ENCODE data around the gene BHLHA9.
A peak's percentile ranks its signal among the peaks of the same experiment; 100 is the strongest.

Gene BHLHA9

DNA sequence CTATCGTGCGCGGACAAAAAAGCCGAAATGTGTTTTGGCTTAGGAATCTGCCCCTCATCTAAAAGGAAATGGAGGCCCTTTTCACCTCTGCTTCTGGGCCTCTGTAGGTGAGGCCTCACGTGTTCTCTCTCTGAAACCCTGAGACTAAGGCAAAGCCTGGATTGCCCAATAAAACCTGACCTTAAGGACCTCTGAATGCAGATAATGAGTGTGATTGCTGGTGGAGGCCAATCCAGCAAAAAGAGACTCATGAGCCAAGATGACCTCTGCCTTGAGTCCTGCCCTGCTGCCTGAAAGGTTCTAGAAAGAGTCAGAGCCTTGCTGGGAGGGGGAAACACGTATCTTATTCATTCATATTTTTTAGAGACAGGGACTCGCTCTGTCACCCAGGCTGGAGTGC lies 45.9 kb upstream of the BHLHA9 start:
- Histone ChIP-seq H2AK5ac (ENCODE audit: low read length, severe bottlenecking) (no peak overlapping the region), H3K4ac (ENCODE audit: low read depth in 1 of 2, low read length in 2 of 2) (no peak overlapping the region), H2AFZ (ENCODE audit: low read depth, low read length) (no peak overlapping the region), H3K18ac (ENCODE audit: low read depth in 1 of 2, low read length in 2 of 2) (no peak overlapping the region), H3K36me3 (ENCODE audit: control insufficient read depth in 1 of 2, insufficient read depth in 2 of 2, low read depth in 1 of 2, low read length in 2 of 2) (no peaks in the 10 kb centered on the region), H2BK15ac (ENCODE audit: low read depth, poor library complexity, severe bottlenecking) (no peak overlapping the region), H3K4me3 (ENCODE audit: insufficient read depth in 1 of 2, low read depth in 1 of 2, low read length in 2 of 2) (no peak overlapping the region), H4K91ac (ENCODE audit: low read length) (no peak overlapping the region), H2BK12ac (ENCODE audit: low read length in 2 of 2) (no peak overlapping the region), H3K14ac (ENCODE audit: low read length in 2 of 2) (no peak overlapping the region), H3K9me3 (ENCODE audit: control insufficient read depth, low read length) (peaks cover 7% of the 10 kb centered on the region), H3K9ac (ENCODE audit: low read length) (no peak overlapping the region), H2BK5ac (ENCODE audit: low read depth, low read length, poor library complexity, severe bottlenecking) (no peak overlapping the region), H3K27ac (ENCODE audit: low read length, poor library complexity, severe bottlenecking) (no peak overlapping the region), H3K27me3 (ENCODE audit: control insufficient read depth in 1 of 2, insufficient read depth in 1 of 2, low read length in 2 of 2) (peaks cover 41 to 43% of the 10 kb centered on the region in 2 experiments), H2BK120ac (ENCODE audit: low read depth, low read length) (no peak overlapping the region), H3K4me2 (ENCODE audit: low read length, poor library complexity, severe bottlenecking) (no peak overlapping the region), H4K8ac (ENCODE audit: low read length) (no peak overlapping the region), H3K4me1 (ENCODE audit: control insufficient read depth, insufficient read depth, low read depth, low read length) (peaks cover 12% of the 10 kb centered on the region), H3K23ac (ENCODE audit: low read length in 2 of 2) (no peak overlapping the region), H3K79me1 (replicated peaks; ENCODE audit: low read length, poor library complexity, severe bottlenecking) (no peaks in the 10 kb centered on the region)
- 74% methylated on average over 7 of the region's 7 CpGs for WGBS
- no peak for DNase-seq

DNA sequence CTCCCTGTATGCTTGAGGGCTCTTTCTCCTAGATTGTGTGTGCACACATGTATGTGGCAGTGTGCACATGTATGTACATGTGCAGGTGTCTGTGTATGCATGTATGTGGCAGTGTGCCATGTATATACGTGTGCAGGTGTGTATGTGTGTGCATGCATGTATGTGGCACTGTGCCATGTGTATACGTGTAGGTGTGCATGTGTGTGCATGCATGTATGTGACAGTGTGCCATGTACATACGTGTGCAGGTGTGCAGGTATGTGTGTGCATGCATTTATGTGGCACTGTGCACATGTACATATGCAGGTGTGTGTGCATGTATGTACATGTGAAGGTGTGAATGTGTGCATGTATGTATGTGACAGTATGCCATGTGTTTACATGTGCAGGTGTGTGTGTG lies 43.9 kb upstream of the BHLHA9 start:
- no peaks in the 10 kb centered on the region for H3K79me1 ChIP-seq (replicated peaks; ENCODE audit: low read length, poor library complexity, severe bottlenecking)
- H3K9ac ChIP-seq (ENCODE audit: low read length), result no peak overlapping the region
- H2AK5ac ChIP-seq (ENCODE audit: low read length, severe bottlenecking), result no peak overlapping the region
- H2BK5ac ChIP-seq (ENCODE audit: low read depth, low read length, poor library complexity, severe bottlenecking), result no peak overlapping the region
- H3K4me2 ChIP-seq (ENCODE audit: low read length, poor library complexity, severe bottlenecking), result no peak overlapping the region
- peaks cover 18% of the 10 kb centered on the region for H3K4me1 ChIP-seq (ENCODE audit: control insufficient read depth, insufficient read depth, low read depth, low read length)
- H4K8ac ChIP-seq (ENCODE audit: low read length), result no peak overlapping the region
- H3K27me3 ChIP-seq (ENCODE audit: control insufficient read depth in 1 of 2, insufficient read depth in 1 of 2, low read length in 2 of 2), result peaks cover 41 to 52% of the 10 kb centered on the region in 2 experiments
- DNase-seq, result no peak
- no peak overlapping the region for H3K23ac ChIP-seq (ENCODE audit: low read length in 2 of 2)
- peaks cover 1% of the 10 kb centered on the region for H3K9me3 ChIP-seq (ENCODE audit: control insufficient read depth, low read length)
- no peaks in the 10 kb centered on the region for H3K36me3 ChIP-seq (ENCODE audit: control insufficient read depth in 1 of 2, insufficient read depth in 2 of 2, low read depth in 1 of 2, low read length in 2 of 2)
- H2AFZ ChIP-seq (ENCODE audit: low read depth, low read length), result no peak overlapping the region
- H3K18ac ChIP-seq (ENCODE audit: low read depth in 1 of 2, low read length in 2 of 2), result no peak overlapping the region
- WGBS, result 61% methylated on average over 3 of the region's 3 CpGs
- no peak overlapping the region for H2BK120ac ChIP-seq (ENCODE audit: low read depth, low read length)
- no peak overlapping the region for H3K4me3 ChIP-seq (ENCODE audit: insufficient read depth in 1 of 2, low read depth in 1 of 2, low read length in 2 of 2)
- no peak overlapping the region for H3K14ac ChIP-seq (ENCODE audit: low read length in 2 of 2)
- no peak overlapping the region for H3K27ac ChIP-seq (ENCODE audit: low read length, poor library complexity, severe bottlenecking)
- peak overlapping the region; percentile 16 for H4K91ac ChIP-seq (ENCODE audit: low read length)
- H2BK12ac ChIP-seq (ENCODE audit: low read length in 2 of 2), result no peak overlapping the region
- H3K4ac ChIP-seq (ENCODE audit: low read depth in 1 of 2, low read length in 2 of 2), result no peak overlapping the region
- no peak overlapping the region for H2BK15ac ChIP-seq (ENCODE audit: low read depth, poor library complexity, severe bottlenecking)

DNA sequence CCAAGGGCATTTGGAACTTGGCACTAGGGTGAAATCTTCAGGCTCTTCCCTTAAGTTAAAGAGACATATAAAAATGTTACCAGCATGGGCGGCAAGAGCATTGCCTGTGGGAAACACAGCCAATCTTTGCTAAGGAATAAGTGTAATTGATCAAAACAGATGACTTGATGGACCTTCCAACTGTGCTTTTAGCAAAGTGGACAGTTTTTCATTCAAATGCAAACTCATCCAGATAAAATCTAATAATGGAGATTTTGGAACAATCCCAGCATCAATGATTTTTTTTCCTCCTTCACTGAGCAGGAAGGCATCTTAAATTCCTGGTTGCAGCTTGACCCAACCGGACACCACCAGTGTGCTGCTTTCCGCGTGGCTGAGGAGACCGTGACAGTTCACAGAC lies 42.9 kb upstream of the BHLHA9 start:
- Histone ChIP-seq H4K8ac (ENCODE audit: low read length) (no peak overlapping the region), H3K4ac (ENCODE audit: low read depth in 1 of 2, low read length in 2 of 2) (no peak overlapping the region), H3K4me1 (ENCODE audit: control insufficient read depth, insufficient read depth, low read depth, low read length) (peaks cover 20% of the 10 kb centered on the region), H3K36me3 (ENCODE audit: control insufficient read depth in 1 of 2, insufficient read depth in 2 of 2, low read depth in 1 of 2, low read length in 2 of 2) (no peaks in the 10 kb centered on the region), H3K23ac (ENCODE audit: low read length in 2 of 2) (no peak overlapping the region), H3K4me3 (ENCODE audit: insufficient read depth in 1 of 2, low read depth in 1 of 2, low read length in 2 of 2) (no peak overlapping the region), H2AK5ac (ENCODE audit: low read length, severe bottlenecking) (no peak overlapping the region), H3K4me2 (ENCODE audit: low read length, poor library complexity, severe bottlenecking) (no peak overlapping the region), H3K18ac (ENCODE audit: low read depth in 1 of 2, low read length in 2 of 2) (no peak overlapping the region), H3K79me1 (replicated peaks; ENCODE audit: low read length, poor library complexity, severe bottlenecking) (no peaks in the 10 kb centered on the region), H2BK15ac (ENCODE audit: low read depth, poor library complexity, severe bottlenecking) (no peak overlapping the region), H2AFZ (ENCODE audit: low read depth, low read length) (no peak overlapping the region), H4K91ac (ENCODE audit: low read length) (no peak overlapping the region), H3K9me3 (ENCODE audit: control insufficient read depth, low read length) (no peaks in the 10 kb centered on the region), H3K9ac (ENCODE audit: low read length) (no peak overlapping the region), H3K14ac (ENCODE audit: low read length in 2 of 2) (no peak overlapping the region), H3K27ac (ENCODE audit: low read length, poor library complexity, severe bottlenecking) (no peak overlapping the region), H3K27me3 (ENCODE audit: control insufficient read depth in 1 of 2, insufficient read depth in 1 of 2, low read length in 2 of 2) (peaks cover 40 to 52% of the 10 kb centered on the region in 2 experiments), H2BK12ac (ENCODE audit: low read length in 2 of 2) (no peak overlapping the region), H2BK5ac (ENCODE audit: low read depth, low read length, poor library complexity, severe bottlenecking) (no peak overlapping the region), H2BK120ac (ENCODE audit: low read depth, low read length) (no peak overlapping the region)
- 87% methylated on average over 4 of the region's 5 CpGs for WGBS
- DNase-seq, result no peak

DNA sequence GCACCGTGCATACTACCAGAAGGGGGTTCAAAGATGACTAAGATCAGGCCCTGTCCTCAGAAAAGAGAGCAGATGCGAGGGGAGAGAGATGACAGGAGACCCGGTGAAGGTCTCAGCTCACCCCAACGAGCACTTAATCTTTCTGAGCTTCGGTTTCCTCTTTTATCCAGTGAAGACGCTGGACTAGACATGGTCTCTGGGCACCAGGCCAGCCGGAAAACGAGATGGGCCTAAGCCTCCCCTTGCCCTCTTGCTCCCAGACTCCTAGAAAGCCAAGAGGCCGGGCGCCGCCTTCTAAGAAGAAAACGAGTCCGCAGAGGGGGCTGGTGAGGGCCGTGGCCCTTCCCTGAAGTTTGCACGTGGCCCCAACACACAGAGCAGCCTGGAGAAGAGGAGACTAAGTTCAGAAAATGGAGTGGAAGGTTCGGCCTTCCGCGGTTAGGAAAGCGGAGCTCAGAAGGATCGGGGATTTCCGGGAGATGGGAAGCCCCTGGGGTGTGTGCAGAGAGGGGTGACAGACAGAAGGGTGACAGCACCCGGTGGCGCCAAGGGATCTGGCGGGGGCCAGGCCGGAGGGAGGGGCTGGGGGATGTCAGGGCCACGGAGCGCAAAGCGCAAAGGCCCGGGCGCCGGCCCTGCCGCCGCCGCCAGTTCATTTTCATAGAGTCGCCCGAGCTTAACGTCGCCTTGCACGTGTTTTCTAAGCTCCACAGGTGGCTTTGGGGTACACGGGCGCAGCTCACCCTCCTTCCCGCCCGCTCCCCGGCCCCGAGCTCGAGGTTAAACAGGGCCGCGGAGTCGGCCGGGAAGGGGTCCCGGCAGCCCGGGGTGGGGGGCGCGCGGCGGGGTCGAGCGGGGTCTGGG lies 42.1 kb upstream of the BHLHA9 start:
- H2AK5ac ChIP-seq (ENCODE audit: low read length, severe bottlenecking), result no peak overlapping the region
- peak overlapping the region; percentile 67 for H3K9ac ChIP-seq (ENCODE audit: low read length)
- no peak overlapping the region for H3K27ac ChIP-seq (ENCODE audit: low read length, poor library complexity, severe bottlenecking)
- no peak for DNase-seq
- no peak overlapping the region for H2BK5ac ChIP-seq (ENCODE audit: low read depth, low read length, poor library complexity, severe bottlenecking)
- no peaks in the 10 kb centered on the region for H3K9me3 ChIP-seq (ENCODE audit: control insufficient read depth, low read length)
- peaks cover 22% of the 10 kb centered on the region for H3K4me1 ChIP-seq (ENCODE audit: control insufficient read depth, insufficient read depth, low read depth, low read length)
- H2BK15ac ChIP-seq (ENCODE audit: low read depth, poor library complexity, severe bottlenecking), result no peak overlapping the region
- no peak overlapping the region for H4K8ac ChIP-seq (ENCODE audit: low read length)
- 27% methylated on average over 42 of the region's 58 CpGs for WGBS
- H3K23ac ChIP-seq (ENCODE audit: low read length in 2 of 2), result no peak overlapping the region
- no peak overlapping the region for H3K14ac ChIP-seq (ENCODE audit: low read length in 2 of 2)
- H2AFZ ChIP-seq (ENCODE audit: low read depth, low read length), result no peak overlapping the region
- no peak overlapping the region for H3K4me2 ChIP-seq (ENCODE audit: low read length, poor library complexity, severe bottlenecking)
- H2BK12ac ChIP-seq (ENCODE audit: low read length in 2 of 2), result no peak overlapping the region
- H3K18ac ChIP-seq (ENCODE audit: low read depth in 1 of 2, low read length in 2 of 2), result no peak overlapping the region
- no peaks in the 10 kb centered on the region for H3K79me1 ChIP-seq (replicated peaks; ENCODE audit: low read length, poor library complexity, severe bottlenecking)
- no peaks in the 10 kb centered on the region for H3K36me3 ChIP-seq (ENCODE audit: control insufficient read depth in 1 of 2, insufficient read depth in 2 of 2, low read depth in 1 of 2, low read length in 2 of 2)
- no peak overlapping the region for H3K4ac ChIP-seq (ENCODE audit: low read depth in 1 of 2, low read length in 2 of 2)
- no peak overlapping the region for H4K91ac ChIP-seq (ENCODE audit: low read length)
- H2BK120ac ChIP-seq (ENCODE audit: low read depth, low read length), result no peak overlapping the region
- peak overlapping the region in 1 of 2 experiments; percentile 53 for H3K4me3 ChIP-seq (ENCODE audit: insufficient read depth in 1 of 2, low read depth in 1 of 2, low read length in 2 of 2)
- H3K27me3 ChIP-seq (ENCODE audit: control insufficient read depth in 1 of 2, insufficient read depth in 1 of 2, low read length in 2 of 2), result peaks cover 40 to 52% of the 10 kb centered on the region in 2 experiments
